ENCODE measurements around the gene PIK3R1. TPM values are rescaled to one million over a fixed set of nuclear protein-coding genes. Genes with fewer than 3 reads are reported as not detected.
A peak's percentile ranks its signal among the peaks of the same experiment; 100 is the strongest.

PIK3R1 gene
- total RNA-seq, 1 donor from 2014 or later: 110 TPM

GRCh38 chr5:68288707-68289134, 73.2 kb downstream of the PIK3R1 start:
- Mint-ChIP-seq H3K4me1 (ENCODE audit: unreplicated experiment) (peaks cover 64% of the 10 kb centered on the region), H3K27ac (peak overlapping the region; percentile 94), H3K27me3 (peaks cover 3% of the 10 kb centered on the region), H3K4me3 (peak overlapping the region; percentile 97), H3K9me3 (no peaks in the 10 kb centered on the region), H3K36me3 (peaks cover 11% of the 10 kb centered on the region)
- no peak for TF ChIP-seq CTCF (conservative IDR thresholded peaks at IDR 0.05)
- no peak for DNase-seq (ENCODE audit: extremely low spot score, unreplicated experiment)

- peaks cover 3% of the 10 kb centered on the region for H3K27me3 Mint-ChIP-seq
- no peak for TF ChIP-seq CTCF (conservative IDR thresholded peaks at IDR 0.05)
- peak overlapping the region; percentile 97 for H3K4me3 Mint-ChIP-seq
- peaks cover 59% of the 10 kb centered on the region for H3K4me1 Mint-ChIP-seq (ENCODE audit: unreplicated experiment)
- no peaks in the 10 kb centered on the region for H3K9me3 Mint-ChIP-seq
- peak overlapping the region; percentile 94 for H3K27ac Mint-ChIP-seq
- DNase-seq (ENCODE audit: extremely low spot score, unreplicated experiment): no peak
- H3K36me3 Mint-ChIP-seq: peaks cover 14% of the 10 kb centered on the region
Measured at GRCh38 chr5:68289498-68289897, 73.9 kb downstream of the PIK3R1 start.

- peaks cover 3% of the 10 kb centered on the region for H3K27me3 Mint-ChIP-seq
- DNase-seq (ENCODE audit: extremely low spot score, unreplicated experiment): no peak
- no peak for TF ChIP-seq CTCF (conservative IDR thresholded peaks at IDR 0.05)
- H3K27ac Mint-ChIP-seq: peak overlapping the region; percentile 94
- H3K36me3 Mint-ChIP-seq: peaks cover 19% of the 10 kb centered on the region
- H3K4me1 Mint-ChIP-seq (ENCODE audit: unreplicated experiment): peaks cover 55% of the 10 kb centered on the region
- H3K4me3 Mint-ChIP-seq: peak overlapping the region; percentile 97
- no peaks in the 10 kb centered on the region for H3K9me3 Mint-ChIP-seq
Measured at GRCh38 chr5:68290260-68290674, 74.7 kb downstream of the PIK3R1 start.

- H3K4me3 Mint-ChIP-seq: peak overlapping the region; percentile 97
- H3K36me3 Mint-ChIP-seq: peaks cover 23% of the 10 kb centered on the region
- H3K9me3 Mint-ChIP-seq: peaks cover 2% of the 10 kb centered on the region
- no peak for DNase-seq (ENCODE audit: extremely low spot score, unreplicated experiment)
- peaks cover 52% of the 10 kb centered on the region for H3K4me1 Mint-ChIP-seq (ENCODE audit: unreplicated experiment)
- no peak overlapping the region for H3K27ac Mint-ChIP-seq
- TF ChIP-seq CTCF (conservative IDR thresholded peaks at IDR 0.05): no peak
- H3K27me3 Mint-ChIP-seq: peaks cover 5% of the 10 kb centered on the region
Measured at GRCh38 chr5:68290847-68291246, 75.3 kb downstream of the PIK3R1 start.

- no peak for DNase-seq (ENCODE audit: extremely low spot score, unreplicated experiment)
- Mint-ChIP-seq H3K9me3 (peaks cover 6% of the 10 kb centered on the region), H3K27ac (no peak overlapping the region), H3K4me3 (peak overlapping the region; percentile 72), H3K4me1 (ENCODE audit: unreplicated experiment) (peaks cover 42% of the 10 kb centered on the region), H3K36me3 (peaks cover 38% of the 10 kb centered on the region), H3K27me3 (peaks cover 8% of the 10 kb centered on the region)
- TF ChIP-seq CTCF (conservative IDR thresholded peaks at IDR 0.05): no peak
Measured at GRCh38 chr5:68292316-68292715, 76.8 kb downstream of the PIK3R1 start.

- peak overlapping the region; percentile 42 for H3K4me3 Mint-ChIP-seq
- TF ChIP-seq CTCF (conservative IDR thresholded peaks at IDR 0.05): no peak
- DNase-seq (ENCODE audit: extremely low spot score, unreplicated experiment): no peak
- peaks cover 15% of the 10 kb centered on the region for H3K27me3 Mint-ChIP-seq
- peaks cover 23% of the 10 kb centered on the region for H3K4me1 Mint-ChIP-seq (ENCODE audit: unreplicated experiment)
- H3K36me3 Mint-ChIP-seq: peaks cover 67% of the 10 kb centered on the region
- H3K9me3 Mint-ChIP-seq: peaks cover 6% of the 10 kb centered on the region
- H3K27ac Mint-ChIP-seq: no peak overlapping the region
Measured at GRCh38 chr5:68295772-68296171, 80.2 kb downstream of the PIK3R1 start.
